H1 (cell line): ENCODE data around the gene NDUFS8. TPM values are rescaled to one million over a fixed set of nuclear protein-coding genes. Genes with fewer than 3 reads are reported as not detected.

Experiments
- CTCF ChIA-PET: fragments of 300-600 bp; sonication (Branson Sonifier 250); formaldehyde crosslinking; loops from one replicate; lab custom pipeline; 2021; ENCODE audit not compliant: partially characterized antibody; lab: Charles Lee
- POLR2A ChIA-PET: fragments of 300-600 bp; sonication (Branson Sonifier 250); formaldehyde crosslinking; loops from one replicate; lab custom pipeline; 2021; ENCODE audit warnings: inconsistent platforms; ENCODE audit not compliant: partially characterized antibody; lab: Charles Lee
- DNase-seq, 2 experiments: peaks; one replicate each; pipeline versions ENCODE4 v3.0.0 to v3.0.0-alpha.2; 2010 to 2022; ENCODE audit warnings: low spot score in 2 of 2, low read depth in 1 of 2, mixed read lengths in 1 of 2
- FAIRE-seq: peaks from 2 replicates; lab custom pipeline; 2011; peaks lifted over from hg19 to GRCh38; lab: Jason Lieb, UNC
- H2AFZ ChIP-seq: 2 replicates; pipeline ENCODE4 v1.8.1; 2012; ENCODE audit warnings: low read length, inconsistent platforms
- H2AK5ac ChIP-seq: 2 replicates; pipeline ENCODE4 v1.6.1; 2013; ENCODE audit warnings: low read depth, low read length
- H2BK120ac ChIP-seq: replicated peaks from 2 replicates; pipeline ENCODE3; 2013; ENCODE audit warnings: low read depth, low read length, inconsistent platforms
- H2BK12ac ChIP-seq: 2 replicates; pipeline ENCODE4 v1.6.1; 2013; ENCODE audit warnings: low read depth, low read length
- H2BK15ac ChIP-seq: 2 replicates; pipeline ENCODE4 v1.6.1; 2013; ENCODE audit warnings: low read length
- H2BK20ac ChIP-seq: 2 replicates; pipeline ENCODE4 v1.6.1; 2013; ENCODE audit warnings: low read length
- H2BK5ac ChIP-seq: 2 replicates; pipeline ENCODE4 v1.6.1; 2013; ENCODE audit warnings: low read depth, low read length
- H3K14ac ChIP-seq: 2 replicates; pipeline ENCODE4 v1.6.1; 2013; ENCODE audit warnings: inconsistent platforms; ENCODE audit not compliant: insufficient read length
- H3K18ac ChIP-seq: 2 replicates; pipeline ENCODE4 v1.6.1; 2013; ENCODE audit warnings: low read length; ENCODE audit errors: extremely low read depth
- H3K23ac ChIP-seq: 2 replicates; pipeline ENCODE4 v1.6.1; 2013; ENCODE audit warnings: inconsistent platforms; ENCODE audit not compliant: insufficient read length
- H3K23me2 ChIP-seq: 2 replicates; pipeline ENCODE4 v1.6.1; 2013; ENCODE audit warnings: low read depth, low read length
- H3K27ac ChIP-seq: 2 replicates; pipeline ENCODE4 v1.6.1; 2011; ENCODE audit warnings: low read depth, low read length, inconsistent platforms
- H3K27me3 ChIP-seq, 4 experiments: replicated peaks in 1 of 4; 1 replicate in 1 of 4; 2 replicates in 3 of 4; pipeline versions ENCODE4 v1.6.1 to v1.8.1; 2011 to 2013; ENCODE audit warnings: low read length in 3 of 4, mild to moderate bottlenecking in 3 of 4, inconsistent platforms in 2 of 4, mixed read lengths in 2 of 4, moderate library complexity in 1 of 4; ENCODE audit not compliant: control insufficient read depth in 3 of 4, insufficient read depth in 3 of 4; ENCODE audit errors: extremely low read depth in 1 of 4
- H3K36me3 ChIP-seq, 4 experiments: 2 replicates each; pipeline versions ENCODE4 v1.6.1 to v1.8.1; 2011 to 2013; ENCODE audit warnings: mild to moderate bottlenecking in 4 of 4, low read length in 3 of 4, moderate library complexity in 2 of 4, control low read depth in 1 of 4, inconsistent platforms in 1 of 4; ENCODE audit not compliant: insufficient read depth in 4 of 4, control insufficient read depth in 2 of 4
- H3K4ac ChIP-seq: replicated peaks from 2 replicates; pipeline ENCODE3; 2013; ENCODE audit warnings: low read length, low read depth, mixed read lengths, inconsistent platforms; ENCODE audit not compliant: insufficient read length
- H3K4me1 ChIP-seq, 4 experiments: replicated peaks in 1 of 4; 1 replicate in 1 of 4; 2 replicates in 3 of 4; pipeline versions ENCODE4 v1.6.1 to v1.8.1; 2011 to 2013; ENCODE audit warnings: low read length in 3 of 4, inconsistent platforms in 2 of 4, mixed read lengths in 1 of 4; ENCODE audit not compliant: insufficient read depth in 4 of 4, control insufficient read depth in 3 of 4
- H3K4me2 ChIP-seq, 2 experiments: 2 replicates each; pipeline versions ENCODE4 v1.6.1 to v1.8.1; 2011 to 2013; ENCODE audit warnings: low read depth in 2 of 2, low read length in 2 of 2, control low read depth in 1 of 2, inconsistent platforms in 1 of 2, mild to moderate bottlenecking in 1 of 2; ENCODE audit not compliant: insufficient read depth in 1 of 2
- H3K4me3 ChIP-seq, 4 experiments: fragments of 200-600, 300-600 bp in 1 of 4; sonication (generic), shearing (Covaris generic), sonication (Bioruptor Twin) in 1 of 4; 2 replicates each; pipeline versions ENCODE4 v1.5.1 to v1.8.1; 2011 to 2016; ENCODE audit warnings: low read length in 4 of 4, low read depth in 3 of 4, control low read depth in 2 of 4, inconsistent platforms in 2 of 4, mild to moderate bottlenecking in 2 of 4, mixed read lengths in 1 of 4, moderate library complexity in 1 of 4; ENCODE audit not compliant: insufficient read depth in 2 of 4; ENCODE audit errors: extremely low read depth in 1 of 4
- H3K56ac ChIP-seq: replicated peaks from 2 replicates; pipeline ENCODE3; 2013; ENCODE audit warnings: low read depth, mild to moderate bottlenecking, mixed read lengths, low read length, inconsistent platforms; ENCODE audit not compliant: insufficient read length
- H3K79me1 ChIP-seq: 2 replicates; pipeline ENCODE4 v1.6.1; 2013; ENCODE audit warnings: low read depth, low read length, control low read depth
- H3K79me2 ChIP-seq, 2 experiments: 2 replicates each; pipeline versions ENCODE4 v1.6.1 to v1.8.1; 2012 to 2013; ENCODE audit warnings: low read length in 2 of 2, mild to moderate bottlenecking in 2 of 2, inconsistent platforms in 1 of 2; ENCODE audit not compliant: insufficient read depth in 2 of 2, control insufficient read depth in 1 of 2
- H3K9ac ChIP-seq, 4 experiments: replicated peaks in 1 of 4; 1 replicate in 1 of 4; 2 replicates in 3 of 4; pipeline versions ENCODE4 v1.6.1 to v1.8.1; 2011 to 2013; ENCODE audit warnings: low read depth in 3 of 4, low read length in 3 of 4, control low read depth in 2 of 4, mild to moderate bottlenecking in 2 of 4, moderate library complexity in 2 of 4, inconsistent platforms in 1 of 4; ENCODE audit errors: extremely low read depth in 1 of 4
- H3K9me3 ChIP-seq, 2 experiments: 2 replicates each; pipeline versions ENCODE4 v1.6.1 to v1.8.1; 2012 to 2013; ENCODE audit warnings: mild to moderate bottlenecking in 2 of 2, moderate library complexity in 2 of 2, control low read depth in 1 of 2, inconsistent platforms in 1 of 2, low read depth in 1 of 2, low read length in 1 of 2, mixed read lengths in 1 of 2; ENCODE audit not compliant: insufficient read depth in 2 of 2
- H4K20me1 ChIP-seq, 2 experiments: replicated peaks in 1 of 2; 2 replicates each; pipeline versions ENCODE3 to v1.8.1; 2011 to 2013; ENCODE audit warnings: inconsistent platforms in 2 of 2, low read length in 2 of 2, mild to moderate bottlenecking in 1 of 2; ENCODE audit not compliant: insufficient read depth in 2 of 2, control insufficient read depth in 1 of 2
- H4K5ac ChIP-seq: 2 replicates; pipeline ENCODE4 v1.6.1; 2013; ENCODE audit warnings: low read length, low read depth, mixed read lengths, inconsistent platforms; ENCODE audit not compliant: insufficient read length
- H4K8ac ChIP-seq: 2 replicates; pipeline ENCODE4 v1.8.0; 2013; ENCODE audit warnings: mild to moderate bottlenecking, moderate library complexity, low read length, inconsistent platforms; ENCODE audit not compliant: insufficient read depth; ENCODE audit errors: extremely low read depth
- H4K91ac ChIP-seq: replicated peaks from 2 replicates; pipeline ENCODE3; 2013; ENCODE audit warnings: low read length, mixed read lengths, inconsistent platforms; ENCODE audit not compliant: insufficient read length
- ASH2L ChIP-seq: fragments of 200-600, 300-600 bp; sonication (generic); IDR thresholded peaks from one replicate; pipeline ENCODE4 v1.7.1; 2017; ENCODE audit warnings: low read length
- BCL11A ChIP-seq, 2 experiments: IDR thresholded peaks; one replicate each; pipeline ENCODE4 v1.6.1; 2011; ENCODE audit warnings: low read depth in 2 of 2, low read length in 2 of 2, mild to moderate bottlenecking in 2 of 2
- FOSL1 ChIP-seq: IDR thresholded peaks from 2 replicates; pipeline ENCODE4 v1.6.1; 2011; ENCODE audit warnings: mild to moderate bottlenecking, low read depth, low read length, moderate library complexity; ENCODE audit not compliant: insufficient read depth
- GTF2F1 ChIP-seq: IDR thresholded peaks from 2 replicates; pipeline ENCODE4 v1.6.1; 2012; ENCODE audit warnings: low read depth, low read length, improper control_type of control experiment, borderline replicate concordance
- HDAC2 ChIP-seq, 2 experiments: fragments of 300-600 bp in 1 of 2; sonication (generic) in 1 of 2; IDR thresholded peaks; 2 replicates each; pipeline ENCODE4 v1.6.1; 2011 to 2012; ENCODE audit warnings: low read depth in 2 of 2, low read length in 2 of 2, mild to moderate bottlenecking in 2 of 2, moderate library complexity in 2 of 2, borderline replicate concordance in 1 of 2, inconsistent platforms in 1 of 2
- JUND ChIP-seq: IDR thresholded peaks from 2 replicates; pipeline ENCODE4 v1.6.1; 2011; ENCODE audit warnings: mild to moderate bottlenecking, improper control_type of control experiment, low read length
- NRF1 ChIP-seq: IDR thresholded peaks from 2 replicates; pipeline ENCODE4 v1.6.1; 2011; ENCODE audit warnings: mild to moderate bottlenecking, low read depth, low read length, improper control_type of control experiment
- POLR2AphosphoS5 ChIP-seq: IDR thresholded peaks from 2 replicates; pipeline ENCODE4 v1.6.1; 2011; ENCODE audit warnings: low read depth, low read length
- RXRA ChIP-seq: IDR thresholded peaks from 2 replicates; pipeline ENCODE4 v1.6.1; 2011; ENCODE audit warnings: low read depth, mild to moderate bottlenecking, low read length, moderate library complexity; ENCODE audit not compliant: insufficient read depth
- WGBS, 2 experiments: shearing (Covaris generic) in 1 of 2; methylation state at CpG; one replicate each; pipeline versions ENCODE4 v1.1.6 to v1.1.7; 2013 to 2015; ENCODE audit warnings: low lambda C conversion rate in 2 of 2, mixed read lengths in 2 of 2, inconsistent platforms in 1 of 2, low coverage in 1 of 2, missing lambda C conversion rate in 1 of 2; ENCODE audit not compliant: insufficient replicate concordance in 2 of 2, insufficient coverage in 1 of 2, insufficient read length in 1 of 2; ENCODE audit errors: extremely low coverage in 1 of 2, missing lambda C conversion rate in 1 of 2; 5-methylcytosine and 5-hydroxymethylcytosine counted together
- polyA plus RNA-seq, 7 experiments: library from polyadenylated mRNA; depleted of rRNA in 3 of 7; stranded (reverse) in 5 of 7; unstranded in 2 of 7; fragments of >200 nt in 5 of 7; fragments of 200-250 nt in 2 of 7; gene quantifications; 1 replicate in 5 of 7; 2 replicates in 1 of 7; 4 replicates in 1 of 7; pipeline versions ENCODE4 v1.2.1 to v1.2.3, GENCODE V29; 2011 to 2013; ENCODE audit warnings: missing spikeins in 2 of 7, mixed read lengths in 2 of 7
- total RNA-seq: library from RNA; stranded (reverse); fragmentation: NEBNext Ultra II Directional; extraction: Animal tissue kit (Norgen Biotek cat#: 25700); gene quantifications from 2 replicates; pipeline ENCODE4 v1.2.1, GENCODE V29; 2021
- TF ChIP-seq, protein P1 (sequence below): IDR thresholded peaks from 2 replicates; pipeline ENCODE4 v1.6.1; 2012; ENCODE audit warnings: inconsistent platforms
- TF ChIP-seq, protein P2 (sequence below), 3 experiments: IDR thresholded peaks; 1 replicate in 2 of 3; 2 replicates in 1 of 3; pipeline versions ENCODE4 v1.5.1 to v1.6.1; 2011; ENCODE audit warnings: low read length in 3 of 3, mild to moderate bottlenecking in 3 of 3, inconsistent platforms in 2 of 3, low read depth in 1 of 3, moderate library complexity in 1 of 3; ENCODE audit not compliant: insufficient read depth in 1 of 3; ENCODE audit errors: control extremely low read depth in 1 of 3

NDUFS8 gene
- total and polyA plus RNA-seq, 2 of the 8 experiments (the other 6 are each of a cell fraction or from before 2014, with no cell fraction given), result 182 to 291 TPM

DNA sequence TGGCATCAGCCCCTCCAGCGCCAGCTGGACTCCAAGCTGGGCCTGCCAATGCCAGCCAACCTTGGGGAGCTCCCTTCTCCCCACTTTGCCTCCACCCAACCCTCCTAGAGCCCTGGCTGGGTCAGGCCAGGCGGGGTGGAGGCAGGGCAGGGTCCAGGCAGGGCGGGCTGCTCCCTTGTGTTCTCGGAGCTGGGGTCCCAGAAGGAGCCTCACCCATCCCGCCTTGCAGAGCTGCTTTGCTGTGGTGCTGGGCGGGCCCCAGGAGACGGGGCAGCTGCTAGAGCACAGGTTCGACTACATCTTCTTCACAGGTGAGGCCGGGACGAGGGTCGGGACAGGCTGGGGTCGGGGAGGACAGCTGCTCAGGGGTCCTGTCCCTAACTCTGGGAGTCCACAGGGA lies 11.0 kb upstream of the NDUFS8 start:
- no peak overlapping the region for H2BK15ac ChIP-seq
- H4K91ac ChIP-seq, result no peak overlapping the region
- H3K36me3 ChIP-seq, result no peaks in the 10 kb centered on the region
- ChIA-PET POLR2A (interaction anchor here (1.0 to 3.8 kb wide), 3 partner anchors 10 to 34 kb away, joined by 4 to 17 read pairs (median 4); partner anchors contain the start of gene ALDH3B1), CTCF (interaction anchor here (0.6 to 4.3 kb wide), 6 partner anchors 10 to 344 kb away, joined by 3 to 40 read pairs (median 6); partner anchors contain the start of genes ALDH3B1 and UNC93B1)
- H2BK20ac ChIP-seq, result no peak overlapping the region
- no peak overlapping the region for H3K18ac ChIP-seq
- H3K23me2 ChIP-seq, result no peaks in the 10 kb centered on the region
- no peaks in the 10 kb centered on the region for H3K79me1 ChIP-seq
- TF ChIP-seq FOSL1, result no peak
- TF ChIP-seq, protein P1, sequence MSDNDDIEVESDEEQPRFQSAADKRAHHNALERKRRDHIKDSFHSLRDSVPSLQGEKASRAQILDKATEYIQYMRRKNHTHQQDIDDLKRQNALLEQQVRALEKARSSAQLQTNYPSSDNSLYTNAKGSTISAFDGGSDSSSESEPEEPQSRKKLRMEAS, result no peak
- no peak for TF ChIP-seq RXRA
- TF ChIP-seq GTF2F1, result no peak
- TF ChIP-seq, protein P2, sequence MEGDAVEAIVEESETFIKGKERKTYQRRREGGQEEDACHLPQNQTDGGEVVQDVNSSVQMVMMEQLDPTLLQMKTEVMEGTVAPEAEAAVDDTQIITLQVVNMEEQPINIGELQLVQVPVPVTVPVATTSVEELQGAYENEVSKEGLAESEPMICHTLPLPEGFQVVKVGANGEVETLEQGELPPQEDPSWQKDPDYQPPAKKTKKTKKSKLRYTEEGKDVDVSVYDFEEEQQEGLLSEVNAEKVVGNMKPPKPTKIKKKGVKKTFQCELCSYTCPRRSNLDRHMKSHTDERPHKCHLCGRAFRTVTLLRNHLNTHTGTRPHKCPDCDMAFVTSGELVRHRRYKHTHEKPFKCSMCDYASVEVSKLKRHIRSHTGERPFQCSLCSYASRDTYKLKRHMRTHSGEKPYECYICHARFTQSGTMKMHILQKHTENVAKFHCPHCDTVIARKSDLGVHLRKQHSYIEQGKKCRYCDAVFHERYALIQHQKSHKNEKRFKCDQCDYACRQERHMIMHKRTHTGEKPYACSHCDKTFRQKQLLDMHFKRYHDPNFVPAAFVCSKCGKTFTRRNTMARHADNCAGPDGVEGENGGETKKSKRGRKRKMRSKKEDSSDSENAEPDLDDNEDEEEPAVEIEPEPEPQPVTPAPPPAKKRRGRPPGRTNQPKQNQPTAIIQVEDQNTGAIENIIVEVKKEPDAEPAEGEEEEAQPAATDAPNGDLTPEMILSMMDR (IDR thresholded peaks at IDR 0.05; ENCODE audit: control extremely low read depth in 1 of 3, insufficient read depth in 1 of 3, low read depth in 1 of 3, low read length in 3 of 3), result no peak
- no peak for TF ChIP-seq POLR2AphosphoS5
- no peak for TF ChIP-seq HDAC2 (IDR thresholded peaks at IDR 0.05; ENCODE audit: borderline replicate concordance in 1 of 2, low read depth in 2 of 2, low read length in 2 of 2)
- no peak for TF ChIP-seq NRF1
- TF ChIP-seq JUND, result no peak
- TF ChIP-seq BCL11A (IDR thresholded peaks at IDR 0.05; ENCODE audit: low read depth in 2 of 2, low read length in 2 of 2), result no peak
- no peak for TF ChIP-seq ASH2L
- no peaks in the 10 kb centered on the region for H4K20me1 ChIP-seq
- no peaks in the 10 kb centered on the region for H3K79me2 ChIP-seq
- no peak overlapping the region for H2AFZ ChIP-seq
- H3K56ac ChIP-seq, result no peak overlapping the region
- no peak overlapping the region for H3K23ac ChIP-seq
- no peaks in the 10 kb centered on the region for H3K9me3 ChIP-seq
- H3K9ac ChIP-seq, result no peak overlapping the region
- H3K4me1 ChIP-seq, result peaks cover 0 to 12% (median 4%) of the 10 kb centered on the region in 4 experiments; a peak in 4 of 7 replicates
- no peak overlapping the region for H2BK120ac ChIP-seq
- H2BK12ac ChIP-seq, result no peak overlapping the region
- no peak overlapping the region for H2AK5ac ChIP-seq
- no peak overlapping the region for H3K4ac ChIP-seq
- FAIRE-seq (no peak), DNase-seq (no peak)
- H4K8ac ChIP-seq, result peak overlapping the region; percentile 25
- no peak overlapping the region for H3K27ac ChIP-seq
- no peak overlapping the region for H2BK5ac ChIP-seq
- no peak overlapping the region for H4K5ac ChIP-seq
- no peak overlapping the region for H3K4me2 ChIP-seq
- WGBS, 2 experiments, result 94% methylated on average over 12 of the region's 12 CpGs; no CpG with 5 or more reads in 1 of the 2 experiments
- H3K27me3 ChIP-seq, result no peaks in the 10 kb centered on the region
- H3K14ac ChIP-seq, result no peak overlapping the region
- no peak overlapping the region for H3K4me3 ChIP-seq
